Activated T-cell treated with anti-CD3 and anti-CD28 coated beads, Interleukin-2, amount 50 U/mL, for 4 hours (primary cell): ENCODE results near the gene ETS1. TPM values are rescaled to one million over a fixed set of nuclear protein-coding genes. Genes with fewer than 3 reads are reported as not detected.
A peak's percentile ranks its signal among the peaks of the same experiment; 100 is the strongest.
"Not testable (repeated sequence)": the region's sequence is repeated elsewhere in the genome, so short reads cannot be mapped to it uniquely, and the experiment has no call there.

Experiments used
- ATAC-seq, 2 donors: fragments of 200-7000 bp; cut with Tn5 transposase; one replicate each; pipeline ENCODE4 v1.10.0; 2021
- DNase-seq: peaks from one replicate; pipeline ENCODE4 v3.0.0-alpha.2; 2020
- H3K27me3 Mint-ChIP-seq: one replicate; pipeline ENCODE4 v1.8.0; 2021; ENCODE audit warnings: low read depth, mixed read lengths
- H3K36me3 Mint-ChIP-seq: one replicate; pipeline ENCODE4 v1.8.0; 2022; ENCODE audit warnings: mixed read lengths; ENCODE audit not compliant: insufficient read depth
- H3K4me1 Mint-ChIP-seq: one replicate; pipeline ENCODE4 v1.8.0; 2021; ENCODE audit warnings: low read depth, mixed read lengths
- H3K4me3 Mint-ChIP-seq: one replicate; pipeline ENCODE4 v1.8.0; 2021; ENCODE audit warnings: mild to moderate bottlenecking, moderate library complexity, mixed read lengths
- H3K9me3 Mint-ChIP-seq: one replicate; pipeline ENCODE4 v1.8.0; 2021; ENCODE audit warnings: mixed read lengths
- total RNA-seq, 3 donors: library from RNA; stranded (reverse); gene quantifications; one replicate each; pipeline ENCODE4 v1.2.1, GENCODE V29; 2021

Gene ETS1
- total RNA-seq, 3 donors from 2014 or later = 246 to 299 (median 258) TPM

DNA sequence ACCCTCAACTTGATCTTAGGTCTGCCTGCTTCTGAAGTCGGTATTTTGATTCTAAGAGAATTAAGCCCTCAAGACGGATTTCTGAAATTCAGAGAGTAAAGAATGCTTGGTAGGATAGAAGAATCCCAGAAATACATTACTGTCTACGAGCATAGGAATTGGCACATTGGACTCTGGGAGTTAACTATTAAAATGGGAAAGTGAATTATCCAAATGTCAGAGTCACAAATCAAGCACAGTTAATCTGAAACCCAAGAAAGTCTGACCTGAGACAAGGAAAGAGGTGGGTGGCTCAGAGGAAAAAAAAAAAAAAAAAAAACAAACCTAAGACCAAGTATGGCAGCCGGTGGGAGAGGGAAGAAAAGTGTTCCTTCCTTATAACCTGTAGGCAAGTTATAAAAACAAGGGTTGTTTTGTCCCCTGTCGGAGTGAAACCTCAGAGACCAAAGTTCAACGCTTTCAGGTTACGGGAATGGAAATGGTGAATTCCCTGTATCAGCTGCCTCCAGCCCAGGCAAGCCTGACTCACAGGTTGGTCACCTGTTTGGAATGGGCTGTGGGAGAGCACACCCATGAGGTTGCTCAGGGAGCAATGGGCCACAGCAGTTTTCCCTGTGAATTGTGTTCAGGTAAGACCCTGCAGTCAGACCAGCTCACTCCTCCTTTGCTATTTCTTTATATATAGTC lies 139.0 kb downstream of the ETS1 start:
- Mint-ChIP-seq H3K4me1 (peaks cover 46% of the 10 kb centered on the region), H3K36me3 (peaks cover 4% of the 10 kb centered on the region), H3K4me3 (no peak overlapping the region), H3K9me3 (no peaks in the 10 kb centered on the region), H3K27me3 (no peaks in the 10 kb centered on the region)
- ATAC-seq = peak in 1 of 2 donors; percentile 29
- no peak for DNase-seq

DNA sequence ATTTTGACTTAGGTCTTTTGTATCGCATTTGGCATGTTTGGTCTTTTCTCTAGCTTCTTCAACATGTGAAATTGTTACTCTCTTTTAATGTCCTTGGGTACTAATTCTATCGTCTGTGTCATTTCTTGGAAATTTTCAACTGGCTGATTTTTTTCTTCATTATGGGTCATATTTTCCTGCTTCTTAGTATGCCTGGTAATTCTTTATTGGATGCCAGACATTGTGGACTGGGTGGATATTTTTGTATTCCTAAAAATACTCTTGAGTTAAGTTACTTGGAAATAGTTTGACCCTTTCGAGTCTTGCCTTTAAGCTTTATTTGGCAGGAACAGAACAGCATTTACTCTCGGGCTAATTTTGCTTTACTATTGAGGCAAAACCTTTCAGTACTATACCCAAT lies 140.1 kb downstream of the ETS1 start:
- Mint-ChIP-seq H3K27me3 (no peaks in the 10 kb centered on the region), H3K36me3 (peaks cover 4% of the 10 kb centered on the region), H3K4me3 (no peak overlapping the region), H3K9me3 (no peaks in the 10 kb centered on the region), H3K4me1 (peaks cover 41% of the 10 kb centered on the region)
- DNase-seq (no peak), ATAC-seq (no peak)

DNA sequence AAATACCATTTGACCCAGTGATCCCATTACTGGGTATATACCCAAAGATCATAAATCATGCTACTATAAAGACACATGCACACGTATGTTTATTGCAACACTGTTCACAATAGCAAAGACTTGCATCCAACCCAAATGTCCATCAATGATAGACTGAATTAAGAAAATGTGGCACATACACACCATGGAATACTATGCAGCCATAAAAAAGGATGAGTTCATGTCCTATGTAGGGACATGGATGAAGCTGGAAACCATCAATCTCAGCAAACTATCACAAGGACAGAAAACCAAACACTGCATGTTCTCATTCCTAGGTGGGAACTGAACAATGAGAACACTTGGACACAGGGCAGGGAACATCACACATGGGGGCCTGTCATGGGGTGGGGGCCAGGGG lies 141.4 kb downstream of the ETS1 start:
- H3K27me3 Mint-ChIP-seq, H3K9me3 Mint-ChIP-seq, H3K36me3 Mint-ChIP-seq, DNase-seq, ATAC-seq, H3K4me3 Mint-ChIP-seq: not testable (repeated sequence)
- peaks cover 38% of the 10 kb centered on the region for H3K4me1 Mint-ChIP-seq

DNA sequence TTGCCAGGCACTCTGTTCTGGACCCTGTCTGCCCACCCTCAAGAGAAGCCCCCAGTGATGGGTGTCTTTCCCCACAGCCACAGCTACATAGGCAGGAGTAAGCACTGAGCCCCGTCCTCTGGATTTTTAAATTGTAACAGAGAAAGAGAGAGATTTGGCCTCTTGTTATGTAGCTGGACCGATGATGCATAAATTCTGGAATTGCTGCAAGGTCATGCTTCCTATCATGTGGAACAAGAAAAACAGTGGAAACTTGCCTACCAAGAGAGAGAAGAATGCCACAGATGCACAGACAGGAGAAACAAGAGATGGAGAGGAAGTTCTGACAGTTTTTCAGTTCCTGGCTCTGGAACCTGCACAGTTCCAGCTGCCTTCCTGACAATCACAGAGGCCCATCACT lies 150.2 kb downstream of the ETS1 start:
- no peaks in the 10 kb centered on the region for H3K27me3 Mint-ChIP-seq
- no peaks in the 10 kb centered on the region for H3K36me3 Mint-ChIP-seq
- H3K9me3 Mint-ChIP-seq = peaks cover 10% of the 10 kb centered on the region
- peaks cover 12% of the 10 kb centered on the region for H3K4me1 Mint-ChIP-seq
- DNase-seq (no peak), ATAC-seq (no peak)
- no peak overlapping the region for H3K4me3 Mint-ChIP-seq

DNA sequence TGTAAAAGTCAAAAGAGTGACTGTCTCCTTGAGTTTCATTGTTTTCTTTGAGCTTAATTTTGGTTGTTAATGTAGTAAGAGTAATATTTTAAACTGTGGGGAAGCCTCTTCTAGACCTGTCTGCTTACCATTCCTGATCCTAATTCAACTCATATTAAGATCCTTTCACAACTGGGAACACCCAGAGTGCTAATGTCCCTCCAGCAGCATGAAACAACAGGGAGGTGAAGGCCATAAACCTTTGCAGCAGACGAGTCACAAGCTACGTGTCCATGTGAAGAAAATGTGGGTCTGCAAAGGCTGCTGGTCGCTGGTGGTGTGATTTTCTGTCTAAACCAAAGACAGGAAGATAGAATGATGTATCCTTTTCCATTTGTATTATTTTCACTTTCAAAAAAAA lies 152.5 kb downstream of the ETS1 start:
- Mint-ChIP-seq H3K27me3 (no peaks in the 10 kb centered on the region), H3K4me1 (peaks cover 10% of the 10 kb centered on the region), H3K36me3 (no peaks in the 10 kb centered on the region), H3K9me3 (peaks cover 4% of the 10 kb centered on the region), H3K4me3 (no peak overlapping the region)
- ATAC-seq (no peak), DNase-seq (no peak)

DNA sequence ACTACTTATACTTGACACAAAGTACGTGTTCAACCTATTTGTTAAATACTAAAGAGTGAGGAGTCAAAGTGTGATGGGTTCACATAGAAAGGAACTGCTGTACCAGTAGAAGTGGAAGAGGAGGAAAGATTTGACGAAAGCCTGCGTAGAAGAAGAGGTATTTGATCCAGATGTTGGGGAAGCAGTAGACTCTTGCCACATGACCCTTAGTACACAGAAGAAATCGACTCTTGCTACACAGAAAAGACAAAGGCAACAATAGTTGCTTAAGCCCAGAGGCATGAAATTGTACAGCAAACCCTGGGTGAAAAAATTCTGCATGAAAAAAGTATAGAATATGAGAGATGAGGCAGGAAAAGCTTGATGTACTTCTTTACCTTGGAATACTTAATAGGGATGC lies 152.9 kb downstream of the ETS1 start:
- H3K36me3 Mint-ChIP-seq = no peaks in the 10 kb centered on the region
- ATAC-seq (no peak), DNase-seq (no peak)
- H3K4me1 Mint-ChIP-seq = peaks cover 10% of the 10 kb centered on the region
- H3K27me3 Mint-ChIP-seq = no peaks in the 10 kb centered on the region
- no peak overlapping the region for H3K4me3 Mint-ChIP-seq
- peaks cover under 1% of the 10 kb centered on the region for H3K9me3 Mint-ChIP-seq

DNA sequence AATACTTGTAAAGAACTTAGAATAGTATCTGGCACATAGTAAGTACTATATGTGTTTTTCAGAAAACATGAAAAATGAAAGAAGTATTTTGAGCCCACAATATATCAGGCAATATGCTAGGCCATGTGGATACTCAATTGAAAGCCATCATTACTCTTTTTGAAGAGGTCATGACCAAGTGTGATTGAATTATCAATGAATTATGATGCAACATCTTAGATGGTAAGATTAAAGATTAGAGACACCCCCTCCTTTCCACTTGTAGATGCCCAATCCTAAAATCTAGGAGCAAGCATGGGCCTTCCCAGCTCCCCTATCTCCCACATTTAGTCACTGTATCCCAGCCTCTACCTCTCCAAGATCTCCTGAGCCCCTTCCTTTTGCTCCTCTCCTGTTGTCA lies 154.4 kb downstream of the ETS1 start:
- H3K36me3 Mint-ChIP-seq = no peaks in the 10 kb centered on the region
- H3K27me3 Mint-ChIP-seq = no peaks in the 10 kb centered on the region
- no peaks in the 10 kb centered on the region for H3K9me3 Mint-ChIP-seq
- H3K4me1 Mint-ChIP-seq = peaks cover 13% of the 10 kb centered on the region
- no peak for DNase-seq
- no peak for ATAC-seq
- no peak overlapping the region for H3K4me3 Mint-ChIP-seq

DNA sequence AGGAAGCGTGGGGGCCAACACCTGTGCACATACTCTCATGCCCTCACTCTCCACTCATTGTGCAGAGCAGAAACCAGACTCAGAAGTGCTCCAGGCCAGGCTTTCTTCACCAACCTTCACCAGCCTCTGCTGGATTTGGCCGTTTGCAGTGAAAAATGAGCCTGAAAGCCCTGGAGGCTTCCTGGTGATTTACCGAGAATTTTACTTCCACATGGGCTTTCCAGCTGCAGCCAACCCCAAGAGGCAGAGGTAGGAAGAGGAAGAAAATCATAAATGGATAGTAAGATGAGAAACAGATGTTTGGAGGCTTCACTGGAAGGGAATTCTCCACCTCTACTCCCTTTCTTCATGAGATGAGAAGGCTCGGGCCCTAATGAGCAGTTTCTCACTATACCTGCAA lies 155.4 kb downstream of the ETS1 start:
- ATAC-seq (no peak), DNase-seq (no peak)
- H3K36me3 Mint-ChIP-seq = no peaks in the 10 kb centered on the region
- no peaks in the 10 kb centered on the region for H3K9me3 Mint-ChIP-seq
- no peaks in the 10 kb centered on the region for H3K27me3 Mint-ChIP-seq
- no peak overlapping the region for H3K4me3 Mint-ChIP-seq
- peaks cover 10% of the 10 kb centered on the region for H3K4me1 Mint-ChIP-seq

DNA sequence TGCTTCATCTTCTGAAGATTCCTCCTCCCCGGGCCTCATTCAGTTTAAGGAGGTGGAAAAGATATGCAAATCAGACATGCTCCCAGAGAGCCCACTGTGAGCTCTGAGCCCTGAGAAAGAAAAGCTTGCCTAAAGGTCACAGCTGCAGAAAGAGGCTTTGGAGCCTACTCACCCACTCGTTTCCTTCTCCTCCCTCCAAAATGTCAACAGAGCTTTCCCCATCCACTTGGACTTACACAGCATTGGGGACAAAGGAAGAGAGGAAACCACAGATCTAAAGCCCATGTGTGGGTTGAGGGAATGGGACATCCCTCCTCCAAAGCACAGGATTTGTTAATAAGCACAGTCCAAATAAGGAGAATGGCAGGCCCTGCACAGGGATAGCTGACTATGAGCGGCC lies 158.4 kb downstream of the ETS1 start:
- no peaks in the 10 kb centered on the region for H3K27me3 Mint-ChIP-seq

DNA sequence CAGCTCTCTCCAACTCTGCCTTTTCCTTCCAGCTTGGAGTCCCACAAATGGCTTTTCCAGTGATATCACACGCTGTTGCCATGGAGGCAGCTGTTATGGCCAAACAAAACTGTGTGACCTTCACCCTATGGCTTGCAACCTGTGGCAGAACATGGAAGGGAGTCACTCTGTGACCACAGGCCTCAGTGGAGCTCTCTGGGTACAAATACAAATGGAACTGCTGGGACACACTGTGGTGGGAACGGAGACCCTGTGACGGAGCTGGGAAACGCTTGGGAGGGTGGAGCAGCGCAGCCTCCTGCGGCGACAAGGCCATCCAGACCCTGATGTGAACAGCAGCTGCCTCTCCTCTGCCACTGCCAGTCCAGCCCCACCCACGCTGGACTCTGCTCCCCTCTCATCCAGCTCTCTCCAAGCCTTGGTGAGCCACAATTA lies 162.5 kb downstream of the ETS1 start:
- DNase-seq (no peak), ATAC-seq (no peak)
- no peaks in the 10 kb centered on the region for H3K27me3 Mint-ChIP-seq
- H3K4me1 Mint-ChIP-seq = peaks cover 42% of the 10 kb centered on the region
- H3K4me3 Mint-ChIP-seq = no peak overlapping the region
- H3K36me3 Mint-ChIP-seq = no peaks in the 10 kb centered on the region
- H3K9me3 Mint-ChIP-seq = no peaks in the 10 kb centered on the region

More for the DNA sequence above, 158.4 kb downstream of the ETS1 start:
- Mint-ChIP-seq H3K36me3 (no peaks in the 10 kb centered on the region), H3K4me3 (no peak overlapping the region), H3K4me1 (peaks cover 8% of the 10 kb centered on the region), H3K9me3 (no peaks in the 10 kb centered on the region)
- DNase-seq = no peak
- no peak for ATAC-seq

DNA sequence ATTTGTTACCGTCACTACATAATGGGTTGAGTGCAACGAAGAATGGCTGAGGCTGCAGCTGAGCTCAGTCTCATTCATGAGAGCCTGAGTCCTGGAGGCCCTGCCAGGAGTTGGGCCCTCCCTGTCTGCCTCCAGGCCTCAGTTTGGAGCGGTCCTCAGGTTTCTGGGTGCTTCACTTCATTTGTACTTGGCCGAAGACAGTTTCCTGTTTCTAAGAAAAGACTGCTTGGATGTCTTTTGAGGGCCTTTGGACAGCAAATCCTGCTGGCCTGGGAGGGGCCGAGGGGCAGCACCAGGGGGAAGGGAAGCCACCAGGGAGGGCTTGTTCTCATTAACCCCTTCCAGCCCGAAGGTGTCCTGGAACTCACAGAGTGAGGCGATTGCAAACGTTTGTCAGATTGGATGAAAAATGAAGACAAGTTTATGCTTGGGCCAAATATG lies 163.1 kb downstream of the ETS1 start:
- H3K4me1 Mint-ChIP-seq = peaks cover 45% of the 10 kb centered on the region
- no peak for ATAC-seq

DNA sequence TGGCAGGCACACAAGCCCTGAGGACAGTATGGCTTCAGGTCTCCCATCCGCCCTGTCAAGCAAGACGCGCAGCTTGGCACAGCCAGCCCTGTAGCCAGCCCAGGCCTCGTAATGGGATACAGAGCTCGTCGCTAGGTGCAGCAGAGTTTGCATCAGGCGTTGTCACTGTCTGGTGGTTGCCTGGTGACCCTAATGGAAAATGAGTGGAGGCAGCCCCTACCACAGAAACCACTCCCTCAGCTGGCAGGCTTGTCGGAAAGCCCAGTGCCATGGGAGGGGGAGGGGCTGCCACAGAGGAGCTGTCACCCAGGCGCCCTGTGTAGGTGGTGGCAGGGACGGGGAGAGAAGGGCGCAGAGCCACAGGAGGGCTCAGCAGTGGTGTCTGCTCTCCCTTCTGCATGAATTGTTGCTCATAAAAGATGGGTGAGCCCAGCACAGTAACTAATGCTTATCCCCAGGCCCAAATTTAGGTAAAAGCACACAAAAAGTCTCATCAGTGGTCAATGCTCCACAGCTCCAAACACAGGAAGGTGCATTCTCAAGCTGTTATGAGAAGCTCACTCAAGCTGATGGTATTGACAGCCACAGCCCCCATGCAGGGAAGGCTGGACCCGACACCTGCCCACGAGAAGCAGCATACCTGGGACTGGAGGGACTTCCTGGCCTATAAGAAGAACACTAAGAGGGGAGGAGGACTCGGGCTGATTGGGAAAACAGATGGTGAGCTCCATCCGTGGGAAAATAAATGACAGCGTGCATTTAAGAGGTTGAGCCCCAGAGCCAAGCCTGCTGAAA lies 164.6 kb downstream of the ETS1 start:
- Mint-ChIP-seq H3K36me3 (no peaks in the 10 kb centered on the region), H3K4me1 (peaks cover 44% of the 10 kb centered on the region), H3K9me3 (no peaks in the 10 kb centered on the region), H3K27me3 (no peaks in the 10 kb centered on the region), H3K4me3 (peak overlapping the region; percentile 60)
- DNase-seq (peak; percentile 91), ATAC-seq (peak; percentile 95)

More for the DNA sequence above, 163.1 kb downstream of the ETS1 start:
- Mint-ChIP-seq H3K36me3 (no peaks in the 10 kb centered on the region), H3K27me3 (no peaks in the 10 kb centered on the region), H3K4me3 (no peak overlapping the region), H3K9me3 (no peaks in the 10 kb centered on the region)
- no peak for DNase-seq

DNA sequence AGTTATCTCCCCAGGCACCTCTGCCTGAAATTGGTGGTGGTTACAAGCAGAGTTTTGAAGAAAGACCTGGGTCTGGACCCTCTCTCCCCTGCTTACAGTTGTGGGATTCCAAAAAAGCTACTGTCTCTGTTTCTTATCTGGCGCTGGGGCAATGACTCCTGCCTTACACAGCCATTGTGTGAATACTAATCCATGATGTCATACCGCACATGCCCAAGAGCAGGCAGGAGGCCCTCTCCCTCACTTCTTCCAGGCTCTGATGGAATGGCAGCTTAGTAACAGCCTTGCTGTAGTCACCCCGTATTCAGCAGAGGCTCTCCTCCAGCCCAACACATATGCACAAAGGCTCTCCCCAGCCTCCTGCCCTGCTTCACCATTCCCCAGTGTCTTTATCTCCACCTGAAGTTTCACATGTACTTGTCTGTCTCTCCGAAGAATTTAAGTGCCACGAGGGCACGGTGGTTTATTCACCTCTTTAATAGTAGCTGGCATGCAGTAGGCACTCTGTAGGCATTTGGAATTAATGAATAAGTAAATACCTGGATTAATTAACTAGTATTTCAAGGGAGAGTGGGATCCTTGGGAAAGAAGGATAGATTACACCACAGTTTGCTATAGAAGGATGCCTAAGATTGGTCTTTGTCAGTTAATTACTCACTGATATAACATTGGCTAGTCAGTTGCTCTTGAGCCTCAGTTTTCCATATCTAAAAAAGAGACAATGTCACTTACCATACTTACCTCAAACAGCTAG lies 165.6 kb downstream of the ETS1 start:
- Mint-ChIP-seq H3K27me3 (no peaks in the 10 kb centered on the region), H3K4me3 (no peak overlapping the region), H3K9me3 (no peaks in the 10 kb centered on the region), H3K36me3 (no peaks in the 10 kb centered on the region), H3K4me1 (peaks cover 52% of the 10 kb centered on the region)
- no peak for ATAC-seq
- no peak for DNase-seq

DNA sequence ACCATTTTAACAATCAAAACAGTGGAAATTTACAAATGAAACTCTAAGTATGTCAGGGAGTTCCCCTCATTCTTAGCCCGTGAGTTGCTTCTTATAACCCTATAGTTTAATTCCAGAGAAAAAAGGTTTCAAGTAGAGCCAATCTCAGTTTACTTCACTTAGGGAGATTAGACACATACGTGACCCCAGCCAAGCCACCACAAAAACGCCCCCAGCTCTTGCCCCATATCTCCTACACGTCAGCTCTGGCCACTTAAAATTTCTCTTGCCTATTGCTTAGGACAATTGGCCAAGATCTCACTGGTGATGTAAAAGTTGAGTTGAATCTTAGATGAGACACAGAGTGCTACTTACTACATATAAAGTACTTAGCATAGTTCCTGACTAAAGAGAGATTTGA lies 166.4 kb downstream of the ETS1 start:
- H3K4me3 Mint-ChIP-seq = no peak overlapping the region
- DNase-seq (no peak), ATAC-seq (no peak)
- H3K4me1 Mint-ChIP-seq = peaks cover 52% of the 10 kb centered on the region
- H3K9me3 Mint-ChIP-seq = no peaks in the 10 kb centered on the region
- no peaks in the 10 kb centered on the region for H3K27me3 Mint-ChIP-seq
- no peaks in the 10 kb centered on the region for H3K36me3 Mint-ChIP-seq
